ENCODE data around the gene GRM4.

The GRM4 gene

GRCh38 chr6:34142061-34142998, 3.6 kb downstream of the GRM4 start:
- no peak for DNase-seq

- DNase-seq: no peak
Measured at GRCh38 chr6:34140075-34140474, 5.8 kb downstream of the GRM4 start.

DNA sequence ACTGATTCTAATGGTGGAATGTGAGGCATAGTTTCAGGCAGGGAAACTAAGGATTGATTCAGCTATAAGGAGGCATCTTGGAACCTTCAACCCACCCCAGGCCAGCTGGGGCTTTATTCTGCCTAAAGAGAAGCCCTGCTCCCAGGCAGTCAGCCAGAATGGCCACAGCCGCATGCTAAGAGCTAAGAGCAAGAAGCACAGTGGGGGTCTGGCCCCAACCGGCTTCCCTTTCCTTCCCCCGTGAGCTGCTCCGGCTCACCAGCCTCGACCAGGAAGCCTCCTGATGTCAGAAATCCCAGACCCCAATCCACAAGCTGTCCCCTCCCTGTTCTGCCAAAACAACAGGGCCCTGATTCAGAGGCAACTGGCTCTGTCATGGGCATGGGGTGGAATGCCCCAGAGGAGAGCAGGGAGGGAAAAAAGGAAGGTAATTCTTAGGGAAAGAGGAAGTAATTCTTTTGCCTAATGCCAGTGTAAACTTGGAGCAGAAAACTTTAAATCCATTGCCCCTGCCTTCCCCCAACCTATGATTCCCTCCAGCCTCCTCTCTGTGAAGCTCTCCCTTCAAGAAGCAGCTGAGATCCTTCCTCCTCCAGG, 6.9 kb downstream of the GRM4 start:
- no peak for DNase-seq

- DNase-seq: no peak
Measured at GRCh38 chr6:34138191-34138590, 7.7 kb downstream of the GRM4 start.

GRCh38 chr6:34135541-34135940, 10.3 kb downstream of the GRM4 start:
- DNase-seq: no peak

DNA sequence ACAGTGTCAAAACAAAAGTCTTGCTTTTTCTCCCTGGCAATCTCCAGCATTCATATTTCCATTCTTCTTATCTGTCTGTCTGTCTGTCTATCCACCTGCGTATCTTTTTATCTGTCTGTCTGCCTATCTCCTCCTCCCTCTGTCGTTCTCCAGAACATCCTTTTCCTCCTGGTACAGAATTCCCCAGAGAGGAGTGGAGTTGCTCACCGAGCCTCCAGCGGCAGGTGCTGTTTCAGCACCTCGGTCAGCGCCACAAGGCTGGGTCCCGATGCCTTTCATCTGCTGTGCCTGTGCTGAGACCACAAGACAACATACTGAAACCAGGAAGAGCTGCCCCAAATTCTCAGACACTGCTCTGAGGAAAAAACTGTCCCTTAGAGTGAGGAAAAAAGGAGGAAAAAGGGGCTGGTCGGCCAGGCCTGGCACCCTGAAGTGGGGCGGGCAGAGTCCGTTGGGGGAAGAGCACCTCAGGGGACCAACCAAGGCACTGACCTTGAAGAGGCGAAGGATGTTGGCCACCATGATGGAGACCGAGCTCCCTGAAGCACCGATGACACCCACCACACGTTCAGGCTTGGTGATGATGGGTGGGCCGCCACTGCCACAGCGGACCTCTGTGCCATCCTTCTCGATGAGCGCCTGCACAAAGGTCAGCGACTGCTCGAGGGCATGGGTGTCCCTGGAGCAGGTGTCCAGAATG, 13.3 kb downstream of the GRM4 start:
- DNase-seq: no peak

DNA sequence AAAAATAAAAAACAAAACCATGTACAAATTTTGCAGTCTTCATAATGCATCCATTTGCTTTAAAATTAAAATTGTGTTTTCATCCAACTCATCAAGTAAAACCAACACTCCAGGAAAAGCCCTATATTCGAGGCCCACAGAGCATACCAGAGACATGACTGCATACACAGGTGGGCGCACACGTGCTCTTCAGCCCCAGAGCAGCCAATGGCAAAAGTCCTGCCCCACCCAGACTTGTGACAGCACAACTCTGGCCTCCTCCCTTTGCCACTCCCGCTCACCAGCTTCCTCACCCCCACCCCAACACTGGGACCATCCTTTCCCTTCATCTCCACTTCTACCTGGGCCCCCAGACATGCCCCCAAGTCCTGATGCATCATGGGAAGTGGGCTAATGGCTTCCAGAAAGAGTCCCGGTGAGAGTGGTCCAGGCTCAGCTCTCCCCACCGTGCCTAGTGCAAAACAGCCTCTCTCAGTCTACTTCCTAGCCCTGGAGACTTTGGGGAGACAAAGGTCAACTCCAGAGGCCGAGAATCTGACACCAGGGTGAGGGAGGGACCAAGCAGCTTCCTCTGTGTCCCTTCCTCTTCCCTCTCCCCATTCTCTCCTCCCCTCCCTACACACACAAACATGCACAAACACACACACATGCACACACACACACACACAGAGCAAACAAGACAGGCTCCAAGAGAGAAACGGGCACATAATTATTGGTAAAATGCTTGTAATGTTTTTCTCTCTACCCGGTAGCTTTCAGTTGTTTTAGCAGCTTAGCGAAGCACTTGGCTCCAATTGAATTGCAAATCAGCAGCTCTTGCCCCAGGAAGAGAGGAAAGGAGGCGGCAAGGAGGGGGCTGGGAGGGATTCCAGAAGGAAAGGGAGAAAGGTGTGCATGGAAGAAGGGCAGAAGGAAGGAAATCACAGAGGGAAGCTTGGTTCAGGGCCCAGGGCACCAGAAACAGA, 14.3 kb downstream of the GRM4 start:
- no peak for DNase-seq

DNA sequence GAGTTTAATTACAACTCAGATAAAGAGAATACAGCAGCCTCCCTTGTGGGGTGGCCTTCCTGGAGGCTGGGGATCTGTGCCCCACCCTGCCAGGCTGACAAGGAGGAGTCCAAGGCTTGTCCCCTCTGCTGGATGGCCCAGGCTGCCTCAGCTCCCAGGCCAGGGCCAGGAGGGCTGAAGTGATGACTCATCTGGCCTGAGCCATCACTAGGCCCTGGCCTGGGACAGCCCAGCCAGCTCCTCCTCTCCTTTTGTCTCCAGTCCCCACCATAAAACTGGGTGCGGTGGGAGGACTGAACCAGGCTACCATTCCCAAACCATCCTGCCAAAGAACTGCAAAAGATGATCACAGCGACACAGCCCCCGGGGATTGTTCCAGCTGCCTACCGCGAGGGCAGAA, 15.0 kb downstream of the GRM4 start:
- no peak for DNase-seq

DNA sequence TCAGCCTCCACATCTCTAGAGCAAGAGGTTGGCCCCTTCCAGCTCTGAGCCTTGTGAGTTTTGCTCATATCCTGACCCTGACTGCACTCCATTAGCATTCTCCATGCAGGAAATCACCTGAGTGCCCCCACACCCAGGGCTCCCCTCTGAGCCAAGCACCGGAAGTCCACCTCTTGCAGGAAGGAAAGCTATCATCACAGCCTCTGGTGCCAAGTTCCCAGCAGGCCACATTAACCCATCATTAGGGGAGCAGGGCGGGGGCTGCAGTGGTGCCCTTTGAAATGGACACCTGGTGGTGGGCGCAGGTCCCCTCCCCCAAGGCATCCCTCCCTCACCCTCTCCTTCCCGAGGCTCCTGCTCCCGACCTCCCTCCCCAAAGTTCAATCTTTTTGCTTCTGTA, 16.1 kb downstream of the GRM4 start:
- no peak for DNase-seq

DNA sequence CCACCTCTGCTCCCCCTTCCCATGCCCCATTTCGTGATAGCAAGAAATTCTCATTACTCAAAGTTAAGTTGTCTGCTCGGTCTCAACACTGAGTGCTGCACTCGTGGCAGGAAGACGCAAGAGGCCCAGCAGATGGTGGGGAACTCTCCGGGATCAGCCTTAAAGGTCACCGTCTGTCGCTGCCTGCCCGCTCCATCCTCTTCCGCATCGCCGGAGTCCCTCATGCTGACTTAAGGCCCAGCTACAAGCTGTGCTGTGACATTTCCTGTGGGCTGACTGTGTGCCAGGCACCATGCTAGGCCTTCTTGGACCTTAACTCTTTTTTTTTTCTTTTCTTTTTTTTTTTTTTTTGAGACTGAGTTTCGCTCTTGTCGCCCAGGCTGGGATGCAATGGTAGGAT, 17.8 kb downstream of the GRM4 start:
- no peak for DNase-seq

GRCh38 chr6:34126419-34126818, 19.5 kb downstream of the GRM4 start:
- no peak for DNase-seq

DNA sequence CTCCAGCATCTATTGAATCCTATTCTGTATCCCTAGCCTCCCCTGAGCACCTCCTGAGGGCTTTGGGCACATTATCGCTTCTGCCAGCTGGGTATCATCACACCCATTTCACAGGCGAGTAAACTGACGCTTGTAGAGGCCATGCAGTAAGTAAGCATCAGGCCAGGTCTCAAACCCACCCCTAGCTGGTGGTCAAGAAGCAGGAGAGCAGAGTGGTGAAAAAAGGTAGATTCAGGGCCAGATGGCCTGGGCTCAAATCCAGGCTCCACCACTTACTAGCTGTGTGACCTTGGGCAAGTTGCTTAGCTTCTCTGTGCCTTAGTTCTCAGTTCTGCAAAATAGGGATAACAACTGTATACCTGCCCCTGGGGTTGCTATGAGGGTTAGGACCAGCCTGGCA, 19.9 kb downstream of the GRM4 start:
- no peak for DNase-seq

GRCh38 chr6:34120953-34121675, 24.8 kb downstream of the GRM4 start:
- DNase-seq: no peak

GRCh38 chr6:34115915-34116314, 30.0 kb downstream of the GRM4 start:
- DNase-seq: no peak

DNA sequence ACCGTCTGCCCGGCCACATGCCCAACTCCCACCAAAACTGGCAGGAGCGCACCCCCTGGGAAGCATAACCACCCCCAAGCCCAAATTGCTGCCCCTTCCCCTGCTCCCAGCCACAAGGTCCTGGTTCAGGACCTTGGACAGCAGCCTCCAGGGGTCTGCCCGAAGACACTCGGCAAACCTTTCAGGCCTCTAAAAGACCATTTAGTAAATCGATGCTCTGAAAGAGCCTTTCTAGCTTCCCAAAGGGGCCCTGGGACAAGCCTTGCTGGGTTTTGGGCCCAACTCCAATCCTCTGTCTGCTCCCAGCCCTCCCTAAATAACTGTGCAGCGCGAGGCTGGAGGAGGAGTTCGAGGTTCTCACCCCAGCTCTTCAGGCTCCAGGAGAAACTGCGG, 30.5 kb downstream of the GRM4 start:
- DNase-seq: no peak

- DNase-seq: no peak
Measured at GRCh38 chr6:34114695-34115402, 31.0 kb downstream of the GRM4 start.

DNA sequence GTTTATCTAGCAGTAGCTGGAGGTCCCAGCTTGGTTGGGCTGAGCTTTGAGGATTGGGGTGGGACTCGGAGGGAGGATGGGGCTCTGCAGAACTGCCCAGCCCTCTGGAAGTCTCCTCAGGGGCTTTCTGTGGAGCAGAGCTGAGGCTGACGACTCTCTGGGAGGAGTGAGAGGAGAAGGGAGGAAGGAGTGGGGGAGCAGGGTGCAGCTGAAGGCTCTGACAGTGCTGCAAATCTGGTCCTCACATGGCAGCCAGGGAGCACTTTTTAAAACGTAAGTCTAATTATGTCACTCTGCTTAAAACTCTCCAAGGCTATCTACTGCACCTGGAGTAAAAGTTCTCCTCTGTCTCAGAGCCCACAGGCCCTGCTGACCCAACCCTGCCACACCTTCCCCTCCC, 32.4 kb downstream of the GRM4 start:
- no peak for DNase-seq

GRCh38 chr6:34112126-34112525, 33.8 kb downstream of the GRM4 start:
- no peak for DNase-seq

DNA sequence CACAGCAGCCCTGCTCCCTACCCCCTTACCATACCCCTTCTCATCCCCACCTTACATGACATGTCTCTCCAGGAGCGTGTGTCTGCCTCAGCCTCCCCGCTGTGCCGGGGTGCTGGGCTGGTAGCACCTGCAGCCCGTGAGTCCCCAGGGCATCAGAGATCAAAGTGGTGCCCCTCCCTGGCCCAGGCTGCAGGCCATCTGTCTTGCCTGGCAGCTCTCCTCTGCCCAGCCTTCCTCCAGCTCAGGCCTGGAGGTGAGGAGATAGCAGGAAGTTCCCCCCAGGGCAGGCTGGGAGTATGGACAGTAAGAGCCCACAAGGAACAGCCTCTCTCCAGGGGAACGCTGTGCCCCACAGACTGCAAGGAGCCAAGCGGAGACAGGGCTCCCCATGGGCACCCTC, 35.3 kb downstream of the GRM4 start:
- no peak for DNase-seq

- DNase-seq: no peak
Measured at GRCh38 chr6:34108176-34108575, 37.7 kb downstream of the GRM4 start.

- DNase-seq: no peak
Measured at GRCh38 chr6:34106900-34107299, 39.0 kb downstream of the GRM4 start.
